Lung (tissue), 16 donors: ENCODE results near the gene FRAT2. TPM values are rescaled to one million over a fixed set of nuclear protein-coding genes. Genes with fewer than 3 reads are reported as not detected.

Source experiments
- ATAC-seq: fragments of 200-7000 bp; cut with Tn5 transposase; one replicate; pipeline ENCODE4 v1.9.1; 2020; ENCODE audit warnings: moderate number of reproducible peaks; ENCODE audit not compliant: insufficient read depth, low FRiP score
- DNase-seq, 3 donors: peaks; one replicate each; pipeline ENCODE4 v3.0.0-alpha.2; 2013 to 2017
- H3K27ac ChIP-seq, 2 donors: one replicate each; pipeline ENCODE4 v1.5.1; 2013; ENCODE audit warnings: mild to moderate bottlenecking in 2 of 2, moderate library complexity in 2 of 2, control low read depth in 1 of 2, inconsistent platforms in 1 of 2, low read depth in 1 of 2, low read length in 1 of 2
- H3K27me3 ChIP-seq, 3 donors: one replicate each; pipeline ENCODE4 v1.5.1; 2013; ENCODE audit warnings: low read length in 2 of 3; ENCODE audit not compliant: control insufficient read depth in 3 of 3, insufficient read depth in 3 of 3
- H3K36me3 ChIP-seq, 4 donors: one replicate each; pipeline ENCODE4 v1.5.1; 2013; ENCODE audit warnings: low read length in 4 of 4, mild to moderate bottlenecking in 1 of 4, moderate library complexity in 1 of 4; ENCODE audit not compliant: control insufficient read depth in 4 of 4, insufficient read depth in 4 of 4
- H3K4me1 ChIP-seq, 5 donors: one replicate each; pipeline ENCODE4 v1.5.1; 2013; ENCODE audit warnings: low read length in 5 of 5, mild to moderate bottlenecking in 2 of 5, moderate library complexity in 1 of 5; ENCODE audit not compliant: control insufficient read depth in 5 of 5, insufficient read depth in 5 of 5
- H3K4me3 ChIP-seq: one replicate; pipeline ENCODE4 v1.5.1; 2013; ENCODE audit warnings: mild to moderate bottlenecking, control low read depth, moderate library complexity
- H3K9ac ChIP-seq, 2 donors: one replicate each; pipeline ENCODE4 v1.5.1; 2013; ENCODE audit warnings: low read length in 2 of 2, control low read depth in 1 of 2; ENCODE audit not compliant: insufficient read depth in 1 of 2
- H3K9me3 ChIP-seq, 4 donors: one replicate each; pipeline ENCODE4 v1.5.1; 2013; ENCODE audit warnings: low read length in 3 of 4, mild to moderate bottlenecking in 1 of 4, moderate library complexity in 1 of 4; ENCODE audit not compliant: control insufficient read depth in 4 of 4, insufficient read depth in 3 of 4
- WGBS, 2 donors: extraction: QIAGEN DNeasy Blood & Tissue Kit; methylation state at CpG; one replicate each; pipeline ENCODE4 v1.1.7; 2013; 5-methylcytosine and 5-hydroxymethylcytosine counted together
- long read RNA-seq, 5 donors: transcript quantifications; one replicate each; lab custom pipeline, GENCODE V29; 2026
- polyA plus RNA-seq, 2 donors: library from polyadenylated mRNA; stranded (reverse); fragments of 200-250 nt; gene quantifications; one replicate each; pipeline ENCODE4 v1.2.1, GENCODE V29; 2013
- total RNA-seq, 2 donors: library from RNA; depleted of rRNA in 1 of 2; stranded (reverse); fragments of >200 nt in 1 of 2; gene quantifications; one replicate each; pipeline ENCODE4 v1.2.1, GENCODE V29; 2014 to 2021
- TF ChIP-seq, protein P1 (sequence below): IDR thresholded peaks from 2 replicates; pipeline ENCODE4 v1.5.1; 2012; ENCODE audit warnings: mild to moderate bottlenecking; ENCODE audit errors: control extremely low read depth, extremely low read depth
- donor health status: control.
- donor health status: control.
- donor health status: Bipolar disorder and iron deficiency.
- donor health status: healthy.
- donor health status: DM: yes; HTN: yes; CAD: no.

FRAT2 gene, protein sequence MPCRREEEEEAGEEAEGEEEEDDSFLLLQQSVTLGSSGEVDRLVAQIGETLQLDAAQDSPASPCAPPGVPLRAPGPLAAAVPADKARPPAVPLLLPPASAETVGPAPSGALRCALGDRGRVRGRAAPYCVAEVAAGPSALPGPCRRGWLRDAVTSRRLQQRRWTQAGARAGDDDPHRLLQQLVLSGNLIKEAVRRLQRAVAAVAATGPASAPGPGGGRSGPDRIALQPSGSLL
- 10 to 100 TPM; 12.5 to 22.0 TPM for total RNA-seq
- 10 to 100 TPM in 1 of 2 donors, 1 to 10 TPM in 1; 7.0 to 25.9 TPM for polyA plus RNA-seq
- long read RNA-seq, donor 1, transcript FRAT2-201 (1 exons, 2,213 nt), result major isoform, 29 of 29 reads
- long read RNA-seq, donor 1, partial matches to known transcripts, result 0 of 29 reads
- long read RNA-seq, donor 1, other reads (novel, unspliced or antisense), result 0 of 29 reads
- long read RNA-seq, donor 2, transcript FRAT2-201 (1 exons, 2,213 nt), result major isoform, 7 of 7 reads
- long read RNA-seq, donor 2, partial matches to known transcripts, result 0 of 7 reads
- long read RNA-seq, donor 2, other reads (novel, unspliced or antisense), result 0 of 7 reads
- long read RNA-seq, donor 3, transcript FRAT2-201 (1 exons, 2,213 nt), result major isoform, 11 of 11 reads
- long read RNA-seq, donor 3, partial matches to known transcripts, result 0 of 11 reads
- long read RNA-seq, donor 3, other reads (novel, unspliced or antisense), result 0 of 11 reads
- long read RNA-seq, donor 4, transcript FRAT2-201 (1 exons, 2,213 nt), result major isoform, 7 of 7 reads
- long read RNA-seq, donor 4, partial matches to known transcripts, result 0 of 7 reads
- long read RNA-seq, donor 4, other reads (novel, unspliced or antisense), result 0 of 7 reads
- long read RNA-seq, donor 5, transcript FRAT2-201 (1 exons, 2,213 nt), result major isoform, 21 of 21 reads
- long read RNA-seq, donor 5, partial matches to known transcripts, result 0 of 21 reads
- long read RNA-seq, donor 5, other reads (novel, unspliced or antisense), result 0 of 21 reads

DNA sequence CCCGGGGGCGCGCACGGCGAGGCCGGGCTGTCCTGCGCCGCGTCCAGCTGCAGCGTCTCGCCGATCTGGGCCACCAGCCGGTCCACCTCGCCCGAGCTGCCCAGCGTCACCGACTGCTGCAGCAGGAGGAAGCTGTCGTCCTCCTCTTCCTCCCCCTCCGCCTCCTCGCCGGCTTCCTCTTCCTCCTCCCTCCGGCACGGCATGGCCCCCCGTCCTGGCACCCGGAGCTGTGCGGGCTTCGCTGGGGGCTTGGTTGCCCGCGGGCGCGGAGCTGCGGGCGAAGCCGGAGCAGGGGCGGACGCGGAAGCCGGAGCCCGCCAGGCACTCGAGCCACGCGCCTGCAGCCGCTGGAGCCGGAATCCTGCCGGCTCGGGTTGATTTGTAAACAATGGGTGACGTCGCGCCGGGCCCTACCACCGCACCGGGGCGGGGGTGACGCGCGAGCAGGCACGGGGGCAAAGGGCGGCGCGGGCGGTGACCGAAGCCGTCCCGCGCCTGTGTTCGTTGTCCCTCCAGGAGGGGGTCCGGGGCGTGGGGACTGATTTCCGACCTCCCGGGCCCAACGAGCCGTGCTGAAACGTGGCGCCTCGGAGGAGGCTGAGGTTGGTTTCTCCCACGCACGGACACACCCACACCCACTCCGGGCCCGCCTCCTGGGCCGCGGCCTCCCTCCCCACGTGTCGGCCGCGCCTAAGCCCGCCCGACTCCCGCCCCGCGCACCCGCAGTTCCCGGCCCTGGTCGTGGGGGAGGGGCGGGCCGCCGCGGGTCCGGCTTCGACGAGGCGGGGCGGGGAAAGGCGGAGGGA is at the start of gene FRAT2:
FRAT2 (minus strand) TSS at position 360 of the 806 bp plus-strand sequence; CDS start at position 203, 157 bp downstream.
- peak; percentile 95 for ATAC-seq
- Histone ChIP-seq H3K27me3 (peaks cover 0 to 15% (median 5%) of the 10 kb centered on the region in 3 donors), H3K9ac (peak within 1 kb of the TSS; percentile 58 to 65), H3K36me3 (peaks cover 0 to 4% (median 0%) of the 10 kb centered on the region in 4 donors), H3K4me3 (peak within 1 kb of the TSS; percentile 89), H3K4me1 (peaks cover 2 to 27% (median 10%) of the 10 kb centered on the region in 5 donors), H3K27ac (peak within 1 kb of the TSS; percentile 93), H3K9me3 (no peaks in the 10 kb centered on the region)
- WGBS, 2 donors, result 0 to 1% methylated on average over 43 to 103 of the region's 103 CpGs
- peak; percentile 93 to 96 (median 95) for DNase-seq
- TF ChIP-seq, protein P1, sequence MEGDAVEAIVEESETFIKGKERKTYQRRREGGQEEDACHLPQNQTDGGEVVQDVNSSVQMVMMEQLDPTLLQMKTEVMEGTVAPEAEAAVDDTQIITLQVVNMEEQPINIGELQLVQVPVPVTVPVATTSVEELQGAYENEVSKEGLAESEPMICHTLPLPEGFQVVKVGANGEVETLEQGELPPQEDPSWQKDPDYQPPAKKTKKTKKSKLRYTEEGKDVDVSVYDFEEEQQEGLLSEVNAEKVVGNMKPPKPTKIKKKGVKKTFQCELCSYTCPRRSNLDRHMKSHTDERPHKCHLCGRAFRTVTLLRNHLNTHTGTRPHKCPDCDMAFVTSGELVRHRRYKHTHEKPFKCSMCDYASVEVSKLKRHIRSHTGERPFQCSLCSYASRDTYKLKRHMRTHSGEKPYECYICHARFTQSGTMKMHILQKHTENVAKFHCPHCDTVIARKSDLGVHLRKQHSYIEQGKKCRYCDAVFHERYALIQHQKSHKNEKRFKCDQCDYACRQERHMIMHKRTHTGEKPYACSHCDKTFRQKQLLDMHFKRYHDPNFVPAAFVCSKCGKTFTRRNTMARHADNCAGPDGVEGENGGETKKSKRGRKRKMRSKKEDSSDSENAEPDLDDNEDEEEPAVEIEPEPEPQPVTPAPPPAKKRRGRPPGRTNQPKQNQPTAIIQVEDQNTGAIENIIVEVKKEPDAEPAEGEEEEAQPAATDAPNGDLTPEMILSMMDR, result no peak

DNA sequence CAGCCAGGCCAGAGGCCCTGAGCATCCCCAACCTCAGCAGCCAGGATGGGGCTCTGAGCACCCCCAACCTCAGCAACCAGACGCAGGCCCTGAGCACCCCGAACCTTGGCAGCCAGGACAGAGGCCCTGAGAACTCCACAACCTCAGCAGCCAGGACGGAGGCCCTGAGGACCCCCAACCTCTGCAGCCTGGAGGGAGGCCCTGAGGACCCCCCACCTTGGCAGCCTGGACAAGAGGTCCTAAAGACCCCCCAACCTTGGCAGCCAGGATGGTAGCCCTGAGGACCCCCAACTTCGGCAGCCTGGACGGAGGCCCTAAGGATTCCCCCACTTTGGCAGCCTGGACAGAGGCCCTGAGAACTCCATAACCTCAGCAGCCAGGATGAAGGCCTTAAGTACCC is 49.6 kb upstream of the FRAT2 start:
- Histone ChIP-seq H3K36me3 (peaks cover 12 to 51% (median 25%) of the 10 kb centered on the region in 4 donors), H3K27ac (no peak overlapping the region), H3K9me3 (peaks cover 0 to 4% (median 0%) of the 10 kb centered on the region in 4 donors), H3K27me3 (no peaks in the 10 kb centered on the region), H3K4me1 (peaks cover 0 to 2% (median 0%) of the 10 kb centered on the region in 5 donors), H3K9ac (no peak overlapping the region), H3K4me3 (no peak overlapping the region)
- ATAC-seq (no peak), DNase-seq (no peak)
- TF ChIP-seq, protein P1, result no peak
- WGBS, 2 donors, result 97 to 99% methylated on average over 5 of the region's 5 CpGs

DNA sequence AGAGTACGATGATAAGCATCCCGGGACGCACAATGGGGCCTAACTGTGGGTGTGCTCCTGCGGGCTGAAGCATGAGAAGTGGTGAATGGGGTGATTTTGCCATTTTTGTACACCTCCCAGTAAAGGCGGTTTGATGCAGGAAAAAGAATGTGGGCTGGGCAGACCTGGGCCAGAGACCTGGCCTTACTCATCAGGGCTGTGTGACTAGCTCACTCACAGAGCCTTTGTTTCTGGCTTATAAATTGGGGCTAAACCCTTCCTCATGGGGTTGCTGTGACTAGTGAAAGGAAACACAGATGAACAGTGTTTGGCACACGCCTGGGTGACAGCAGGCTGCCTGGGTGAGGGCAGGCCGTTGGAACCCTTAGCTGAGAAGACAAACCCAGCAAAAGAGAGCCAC is 48.6 kb upstream of the FRAT2 start:
- WGBS, 2 donors, result 96% methylated on average over 7 of the region's 7 CpGs
- no peak overlapping the region for H3K4me3 ChIP-seq
- H3K27me3 ChIP-seq, result no peaks in the 10 kb centered on the region
- peaks cover 12 to 49% (median 22%) of the 10 kb centered on the region in 4 donors for H3K36me3 ChIP-seq
- ATAC-seq (no peak), DNase-seq (no peak)
- H3K4me1 ChIP-seq, result peaks cover 0 to 2% (median 0%) of the 10 kb centered on the region in 5 donors
- no peak overlapping the region for H3K27ac ChIP-seq
- no peak overlapping the region for H3K9ac ChIP-seq
- TF ChIP-seq, protein P1, result no peak
- H3K9me3 ChIP-seq, result peaks cover 0 to 4% (median 0%) of the 10 kb centered on the region in 4 donors
